ENCODE results near the gene ZDHHC14. TPM values are rescaled to one million over a fixed set of nuclear protein-coding genes. Genes with fewer than 3 reads are reported as not detected.

ZDHHC14 gene
- total RNA-seq, 1 experiment from 2014 or later = 17.3 TPM

- Mint-ChIP-seq H3K4me3 (ENCODE audit: low read depth, unreplicated experiment) (no peak overlapping the region), H3K4me1 (ENCODE audit: low read depth, unreplicated experiment) (no peaks in the 10 kb centered on the region), H3K36me3 (ENCODE audit: insufficient read depth, unreplicated experiment) (no peaks in the 10 kb centered on the region), H3K27me3 (ENCODE audit: unreplicated experiment) (no peaks in the 10 kb centered on the region), H3K27ac (ENCODE audit: unreplicated experiment) (no peak overlapping the region), H3K9me3 (ENCODE audit: low read depth, unreplicated experiment) (no peaks in the 10 kb centered on the region)
- intact Hi-C loops (cut with micrococcal nuclease; ENCODE audit: unreplicated experiment) = no loop called here
- no peak for DNase-seq
- CTCF ChIA-PET = no interaction called here
- no TSS peak for BruUV-seq (replicated peaks)
- TF ChIP-seq CTCF (IDR thresholded peaks at IDR 0.05; ENCODE audit: unreplicated experiment) = no peak
These were observed 256.5 kb downstream of the ZDHHC14 start for GRCh38 chr6:157637516-157637915.

GRCh38 chr6:157637941-157638662 is 257.1 kb downstream of the ZDHHC14 start:
- Mint-ChIP-seq H3K9me3 (ENCODE audit: low read depth, unreplicated experiment) (no peaks in the 10 kb centered on the region), H3K4me3 (ENCODE audit: low read depth, unreplicated experiment) (no peak overlapping the region), H3K4me1 (ENCODE audit: low read depth, unreplicated experiment) (no peaks in the 10 kb centered on the region), H3K27me3 (ENCODE audit: unreplicated experiment) (no peaks in the 10 kb centered on the region), H3K27ac (ENCODE audit: unreplicated experiment) (no peak overlapping the region), H3K36me3 (ENCODE audit: insufficient read depth, unreplicated experiment) (no peaks in the 10 kb centered on the region)
- BruUV-seq (replicated peaks) = no TSS peak
- intact Hi-C loops (cut with micrococcal nuclease; ENCODE audit: unreplicated experiment) = no loop called here
- no peak for TF ChIP-seq CTCF (IDR thresholded peaks at IDR 0.05; ENCODE audit: unreplicated experiment)
- CTCF ChIA-PET = no interaction called here
- DNase-seq = no peak

- no peak for DNase-seq
- BruUV-seq (replicated peaks) = no TSS peak
- Mint-ChIP-seq H3K4me3 (ENCODE audit: low read depth, unreplicated experiment) (no peak overlapping the region), H3K4me1 (ENCODE audit: low read depth, unreplicated experiment) (no peaks in the 10 kb centered on the region), H3K9me3 (ENCODE audit: low read depth, unreplicated experiment) (no peaks in the 10 kb centered on the region), H3K27me3 (ENCODE audit: unreplicated experiment) (no peaks in the 10 kb centered on the region), H3K27ac (ENCODE audit: unreplicated experiment) (no peak overlapping the region), H3K36me3 (ENCODE audit: insufficient read depth, unreplicated experiment) (no peaks in the 10 kb centered on the region)
- intact Hi-C loops (cut with micrococcal nuclease; ENCODE audit: unreplicated experiment) = no loop called here
- TF ChIP-seq CTCF (IDR thresholded peaks at IDR 0.05; ENCODE audit: unreplicated experiment) = no peak
- CTCF ChIA-PET = no interaction called here
These were observed 257.8 kb downstream of the ZDHHC14 start for GRCh38 chr6:157638779-157639178.

GRCh38 chr6:157640746-157641451 is 259.9 kb downstream of the ZDHHC14 start:
- Mint-ChIP-seq H3K36me3 (ENCODE audit: insufficient read depth, unreplicated experiment) (peaks cover 4% of the 10 kb centered on the region), H3K4me1 (ENCODE audit: low read depth, unreplicated experiment) (no peaks in the 10 kb centered on the region), H3K27me3 (ENCODE audit: unreplicated experiment) (no peaks in the 10 kb centered on the region), H3K4me3 (ENCODE audit: low read depth, unreplicated experiment) (no peak overlapping the region), H3K9me3 (ENCODE audit: low read depth, unreplicated experiment) (no peaks in the 10 kb centered on the region), H3K27ac (ENCODE audit: unreplicated experiment) (no peak overlapping the region)
- CTCF ChIA-PET = interaction anchor here (0.5 kb wide), 1 partner anchor 12 kb away, joined by 4 read pairs; no protein-coding TSS in a partner anchor
- no peak for DNase-seq
- no peak for TF ChIP-seq CTCF (IDR thresholded peaks at IDR 0.05; ENCODE audit: unreplicated experiment)
- no TSS peak for BruUV-seq (replicated peaks)
- intact Hi-C loops (cut with micrococcal nuclease; ENCODE audit: unreplicated experiment) = no loop called here

Measured in Calu3 (cell line).